GM04504 (cell line): ENCODE data around the gene GUSB.
"Not testable (repeated sequence)": the region's sequence is repeated elsewhere in the genome, so short reads cannot be mapped to it uniquely, and the experiment has no call there.

Experiments
- DNase-seq: peaks from one replicate; pipeline ENCODE4 v3.0.0-alpha.2; 2012; ENCODE audit warnings: low read depth

The GUSB gene

GRCh38 chr7:65981965-65982792, at the start of gene GUSB:
Gene GUSB (minus strand): TSS chr7:65982213. CDS start chr7:65982183, 30 bp downstream.
- DNase-seq, result peak; percentile 69

- not testable (repeated sequence) for DNase-seq
These were observed 46.3 kb upstream of the GUSB start for GRCh38 chr7:66028342-66028741.

DNA sequence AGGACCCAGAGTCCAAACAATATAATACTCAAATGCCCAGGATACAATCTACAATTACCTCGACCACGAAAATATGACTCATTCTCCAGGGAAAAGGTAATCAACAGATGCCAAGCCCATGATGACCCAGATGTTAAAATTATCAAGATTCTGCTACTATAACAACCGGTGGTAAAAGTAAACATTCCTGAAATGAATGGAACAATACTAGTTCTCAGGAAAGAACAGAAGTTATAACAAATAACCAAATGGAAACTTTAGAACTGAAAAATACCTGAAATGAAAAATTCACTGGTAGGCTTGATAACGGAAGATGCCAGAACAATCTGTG, 34.1 kb upstream of the GUSB start:
- DNase-seq, result peak; percentile 12

GRCh38 chr7:66015440-66016130, 33.6 kb upstream of the GUSB start:
- no peak for DNase-seq

DNA sequence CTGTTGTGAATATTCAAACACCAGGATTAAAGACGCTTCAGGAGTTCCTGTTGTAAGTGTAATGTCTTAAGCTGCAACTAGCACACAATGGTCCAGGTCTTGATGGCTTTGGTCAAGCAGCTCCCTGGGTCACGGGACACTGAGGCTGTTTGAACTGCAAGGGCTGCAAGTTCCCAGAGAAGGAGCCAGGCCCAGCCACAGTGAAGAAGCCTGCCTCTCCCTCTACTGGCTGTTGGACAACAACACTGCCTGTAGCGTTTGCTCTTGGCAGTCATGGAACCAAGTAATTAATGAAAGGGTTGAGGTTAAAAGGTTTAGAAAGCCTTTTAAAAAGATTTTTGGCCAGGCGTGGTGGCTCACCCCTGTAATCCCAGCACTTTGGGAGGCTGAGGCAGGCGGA, 31.9 kb upstream of the GUSB start:
- DNase-seq, result peak; percentile 32

- no peak for DNase-seq
These were observed 25.2 kb upstream of the GUSB start for GRCh38 chr7:66007232-66007631.

- DNase-seq, result not testable (repeated sequence)
These were observed 23.2 kb upstream of the GUSB start for GRCh38 chr7:66005115-66005671.

DNA sequence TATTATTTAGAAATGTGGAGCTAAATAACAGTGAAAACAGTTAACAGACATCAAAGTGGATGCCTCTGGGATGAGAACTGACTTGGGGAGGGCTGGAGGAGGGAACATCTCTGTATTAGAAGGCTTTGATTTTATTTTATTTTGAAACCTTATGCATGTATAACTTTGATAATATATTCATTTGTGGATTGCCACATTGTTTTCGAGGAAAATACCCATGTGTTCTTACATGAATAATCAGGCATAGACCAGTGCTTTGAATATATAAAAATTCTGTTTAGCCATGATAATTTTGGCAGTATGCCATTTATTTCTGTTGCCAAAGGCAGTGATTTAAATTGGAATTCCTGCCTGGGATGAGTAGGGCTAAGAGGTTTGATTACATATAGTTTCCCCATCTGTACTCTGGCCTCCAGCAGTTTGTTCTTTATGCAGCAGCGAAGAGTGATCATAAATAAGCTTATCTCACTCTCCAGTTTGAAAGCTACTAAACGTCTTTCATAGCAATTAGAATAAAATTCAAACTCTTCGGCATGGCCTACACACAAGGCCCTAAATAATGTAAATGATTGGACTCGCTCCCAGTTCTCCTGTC, 18.9 kb upstream of the GUSB start:
- DNase-seq, result not testable (repeated sequence)

- DNase-seq, result not testable (repeated sequence)
These were observed 13.0 kb upstream of the GUSB start for GRCh38 chr7:65994984-65995383.

DNA sequence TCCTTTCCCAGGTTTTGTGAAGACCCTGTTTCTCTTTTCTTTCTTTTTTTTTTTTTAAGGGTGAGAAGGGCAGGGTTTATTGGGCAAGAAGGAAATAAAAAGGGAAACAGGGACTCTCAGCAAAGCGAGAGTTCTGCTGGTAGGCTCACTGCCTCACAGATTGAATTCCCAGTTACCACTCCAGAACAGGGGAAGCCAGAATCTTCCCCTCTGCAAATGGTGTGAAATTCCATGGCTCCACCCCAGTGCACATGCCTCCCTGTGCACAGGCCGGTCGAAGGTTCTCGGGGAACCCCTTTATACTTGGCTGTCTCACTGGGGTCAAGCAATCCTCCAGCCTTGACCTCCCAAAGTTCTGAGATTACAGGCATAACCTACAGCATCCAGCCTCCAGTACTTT, 10.5 kb upstream of the GUSB start:
- no peak for DNase-seq

DNA sequence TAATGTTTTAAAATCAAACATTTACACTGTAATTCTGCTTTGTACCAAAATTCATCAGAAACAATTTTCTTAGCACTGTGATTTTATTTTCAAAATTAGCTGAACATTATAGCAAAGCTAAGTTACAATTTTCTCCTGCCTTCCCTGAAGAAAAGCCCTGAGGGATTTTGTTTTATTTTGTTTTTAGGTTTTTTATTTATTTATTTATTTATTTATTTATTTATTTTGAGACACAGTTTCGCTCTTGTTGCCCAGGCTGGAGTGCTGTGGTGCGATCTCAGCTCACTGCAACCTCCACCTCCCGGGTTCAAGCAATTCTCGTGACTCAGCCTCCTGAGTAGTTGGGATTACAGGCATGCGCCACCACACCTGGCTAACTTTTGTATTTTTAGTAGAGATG, 9.8 kb upstream of the GUSB start:
- not testable (repeated sequence) for DNase-seq

DNA sequence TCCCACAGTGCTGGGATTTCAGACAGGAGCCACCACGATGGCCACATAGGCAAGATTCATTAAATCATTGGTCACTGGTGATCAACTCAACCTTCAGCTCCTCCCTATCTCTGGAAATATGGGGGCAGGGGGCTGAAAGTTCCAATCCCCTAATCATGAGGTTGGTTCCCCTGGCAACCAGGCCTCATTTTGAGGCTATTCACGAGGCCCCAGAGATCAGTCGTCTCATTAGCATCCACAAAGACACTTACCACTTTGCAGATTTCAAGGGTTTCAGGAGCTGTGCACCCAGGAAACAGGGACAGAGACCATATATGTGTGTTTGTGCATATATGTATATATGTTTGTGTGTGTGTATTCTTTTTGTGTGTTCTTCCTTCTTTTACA, 7.7 kb upstream of the GUSB start:
- DNase-seq, result no peak

- not testable (repeated sequence) for DNase-seq
These were observed 6.5 kb upstream of the GUSB start for GRCh38 chr7:65988503-65988902.

DNA sequence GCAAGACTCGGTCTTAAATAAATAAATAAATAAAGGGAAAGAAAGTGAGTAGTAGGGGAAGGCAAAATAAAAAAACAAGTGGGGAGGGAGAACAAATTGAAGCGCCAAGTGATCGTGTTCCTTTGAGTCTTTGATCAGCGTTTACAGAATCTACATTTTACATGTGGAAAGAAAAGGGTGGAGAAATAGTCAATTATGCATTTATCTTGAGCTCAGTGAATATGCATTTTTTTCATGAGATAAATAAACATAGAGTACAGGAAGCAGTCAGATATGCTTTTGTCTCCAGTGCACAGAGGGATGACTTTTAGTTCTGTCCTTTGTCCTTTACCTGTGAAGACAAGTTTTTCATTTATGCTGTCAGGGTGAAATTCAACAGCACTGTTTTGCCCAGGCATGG, 6.1 kb upstream of the GUSB start:
- DNase-seq, result no peak

- DNase-seq, result no peak
These were observed 2.1 kb upstream of the GUSB start for GRCh38 chr7:65983965-65984658.

DNA sequence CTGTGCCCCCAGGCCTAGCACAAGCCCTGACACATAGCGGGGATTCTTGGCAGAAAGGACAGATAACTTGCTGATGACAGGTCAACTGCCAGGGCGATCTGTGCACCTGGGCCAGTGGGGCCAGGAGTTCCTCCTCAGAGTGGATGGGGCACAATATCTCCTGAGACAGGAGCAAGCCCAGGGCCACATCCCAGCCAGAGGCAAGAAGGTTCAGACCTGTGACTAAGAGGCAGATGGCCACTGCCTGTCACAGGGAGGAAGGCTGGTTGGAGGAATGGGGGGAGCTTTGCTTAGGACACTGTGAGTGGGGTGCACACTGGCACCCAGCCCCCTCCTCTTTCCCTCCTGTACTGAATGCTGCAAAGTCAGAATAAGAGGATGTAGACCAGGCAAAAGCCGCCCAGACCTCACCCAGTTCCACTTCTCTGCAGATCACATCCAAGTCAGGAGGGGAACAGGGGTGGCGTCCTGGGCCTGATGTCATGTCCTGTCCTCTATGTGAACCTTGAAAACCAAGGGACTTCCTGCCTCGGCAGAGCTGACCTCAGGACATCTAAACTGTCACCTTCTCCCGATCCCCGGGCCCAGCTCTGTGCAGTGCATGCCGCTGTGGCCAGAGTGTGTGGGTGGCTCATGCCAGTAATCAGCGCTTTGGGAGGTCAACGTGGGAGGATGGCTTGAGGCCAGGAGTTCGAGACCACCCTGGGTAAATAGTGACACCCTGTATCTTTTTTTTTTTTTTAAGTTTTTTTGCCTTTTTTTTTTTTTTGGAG, 1.3 kb downstream of the GUSB start:
- no peak for DNase-seq

DNA sequence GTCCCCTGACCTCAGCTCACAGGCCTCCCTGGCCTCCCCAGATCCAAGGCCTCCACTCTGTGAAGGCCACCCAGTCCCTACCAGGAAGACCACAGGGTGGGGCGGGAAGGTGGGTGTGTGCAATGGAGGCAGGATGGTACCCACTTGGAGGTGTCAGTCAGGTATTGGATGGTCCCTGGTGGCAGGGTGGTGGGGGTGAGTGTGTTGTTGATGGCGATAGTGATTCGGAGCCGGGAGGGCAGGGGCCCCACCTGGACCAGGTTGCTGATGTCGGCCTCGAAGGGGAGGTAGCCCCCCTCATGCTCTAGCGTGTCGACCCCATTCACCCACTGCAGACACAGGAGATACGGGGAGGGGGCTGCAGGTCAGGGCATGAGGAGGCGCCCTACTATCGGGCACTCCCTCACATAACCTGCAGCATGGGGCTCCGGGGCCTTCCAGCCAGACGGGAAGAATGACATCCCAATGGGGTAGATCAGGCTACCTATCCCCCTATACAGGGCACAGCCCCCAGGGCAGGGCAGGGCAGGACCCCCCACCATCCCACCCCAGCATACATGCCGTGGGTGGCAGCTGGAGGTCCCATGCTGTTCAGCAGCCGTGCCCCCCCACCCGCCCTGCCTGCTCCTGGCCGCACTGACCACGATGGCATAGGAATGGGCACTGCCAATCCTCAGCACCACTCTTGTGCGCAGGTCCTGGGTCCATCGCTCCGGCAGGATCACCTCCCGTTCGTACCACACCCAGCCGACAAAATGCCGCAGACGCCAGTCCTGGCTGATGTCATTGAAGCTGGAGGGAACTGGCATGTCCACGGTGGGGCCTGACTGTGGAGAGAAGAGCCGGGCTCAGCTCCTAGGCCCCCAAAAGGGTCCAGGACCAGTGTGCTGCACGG, 2.2 kb downstream of the GUSB start:
- DNase-seq, result no peak

- DNase-seq, result no peak
These were observed 3.0 kb downstream of the GUSB start for GRCh38 chr7:65978891-65979582.

GRCh38 chr7:65976659-65977196, 5.3 kb downstream of the GUSB start:
- DNase-seq, result no peak
